Neural cell (in vitro differentiated cells): ENCODE results near the gene HIP1. TPM values are rescaled to one million over a fixed set of nuclear protein-coding genes. Genes with fewer than 3 reads are reported as not detected.

ENCODE experiments used
- H2AFZ ChIP-seq: fragments of 200-600, 300-800 bp; sonication (generic), shearing (Covaris generic); 2 replicates; pipeline ENCODE4 v1.6.0; 2014; ENCODE audit warnings: low read depth, mild to moderate bottlenecking, antibody characterized with exemption, low read length, moderate library complexity
- H3F3A ChIP-seq: fragments of 200-600 bp; shearing (Covaris generic); 2 replicates; pipeline ENCODE4 v1.6.1; 2016; ENCODE audit warnings: mild to moderate bottlenecking, moderate library complexity, mixed read lengths, antibody characterized with exemption, low read length; ENCODE audit not compliant: insufficient read depth, poor library complexity, severe bottlenecking
- H3K27ac ChIP-seq: fragments of 200-600, 300-800 bp; sonication (generic), shearing (Covaris generic); 2 replicates; pipeline ENCODE4 v1.5.1; 2014; ENCODE audit warnings: mild to moderate bottlenecking, low read length, moderate library complexity
- H3K27me3 ChIP-seq: fragments of 300-800, 200-600 bp; sonication (generic), shearing (Covaris generic); 2 replicates; pipeline ENCODE4 v1.6.0; 2014; ENCODE audit warnings: mild to moderate bottlenecking, low read depth, low read length, moderate library complexity; ENCODE audit not compliant: insufficient read depth
- H3K36me3 ChIP-seq: fragments of 300-800, 200-600 bp; sonication (generic), shearing (Covaris generic); 2 replicates; pipeline ENCODE4 v1.5.1; 2014; ENCODE audit warnings: mild to moderate bottlenecking, antibody characterized with exemption, low read length, moderate library complexity; ENCODE audit not compliant: insufficient read depth
- H3K4me2 ChIP-seq: fragments of 300-800, 200-600 bp; sonication (generic), shearing (Covaris generic); 2 replicates; pipeline ENCODE4 v1.6.0; 2014; ENCODE audit warnings: mild to moderate bottlenecking, low read length
- H3K4me3 ChIP-seq: fragments of 300-800, 200-600 bp; sonication (generic), shearing (Covaris generic); 2 replicates; pipeline ENCODE4 v1.5.1; 2014; ENCODE audit warnings: mild to moderate bottlenecking, low read length, moderate library complexity
- H3K79me2 ChIP-seq: fragments of 200-600 bp; shearing (Covaris generic); replicated peaks from 2 replicates; pipeline ENCODE4 v1.6.0; 2014; ENCODE audit warnings: mild to moderate bottlenecking, low read length, moderate library complexity; ENCODE audit not compliant: insufficient read depth
- H3K9ac ChIP-seq: fragments of 300-800, 200-600 bp; sonication (generic), shearing (Covaris generic); 2 replicates; pipeline ENCODE4 v1.6.1; 2016; ENCODE audit warnings: mild to moderate bottlenecking, low read length, mixed read lengths
- H3K9me2 ChIP-seq: fragments of 200-600 bp; shearing (Covaris generic); 2 replicates; pipeline ENCODE4 v1.6.1; 2016; ENCODE audit warnings: mild to moderate bottlenecking, low read length, mixed read lengths; ENCODE audit not compliant: insufficient read depth
- H3K9me3 ChIP-seq: fragments of 200-600, 300-800 bp; sonication (generic), shearing (Covaris generic); 2 replicates; pipeline ENCODE4 v1.6.1; 2016; ENCODE audit warnings: mild to moderate bottlenecking, mixed run types, low read length, moderate library complexity, mixed read lengths
- H4K20me1 ChIP-seq: fragments of 200-600 bp; shearing (Covaris generic); 2 replicates; pipeline ENCODE4 v1.6.1; 2016; ENCODE audit warnings: mild to moderate bottlenecking, mixed run types; ENCODE audit not compliant: insufficient read depth
- CTCF ChIP-seq: fragments of 450-650 bp; IDR thresholded peaks from 2 replicates; pipeline ENCODE4 v1.5.1; 2014; ENCODE audit warnings: antibody characterized with exemption, mild to moderate bottlenecking, moderate library complexity; ENCODE audit not compliant: poor library complexity, severe bottlenecking
- EP300 ChIP-seq: fragments of 450-650 bp; conservative IDR thresholded peaks from 2 replicates; pipeline ENCODE4 v1.6.1; 2014; ENCODE audit warnings: antibody characterized with exemption, mild to moderate bottlenecking, moderate library complexity; ENCODE audit not compliant: poor library complexity, severe bottlenecking
- EZH2 ChIP-seq: fragments of 200-600, 300-800 bp; shearing (Covaris generic), sonication (generic); IDR thresholded peaks from 2 replicates; pipeline ENCODE4 v1.6.1; 2014; ENCODE audit warnings: antibody characterized with exemption, low read length, borderline replicate concordance, mild to moderate bottlenecking; ENCODE audit not compliant: insufficient read depth, poor library complexity, severe bottlenecking
- MXI1 ChIP-seq: fragments of 450-650 bp; conservative IDR thresholded peaks from 2 replicates; pipeline ENCODE4 v1.6.1; 2014; ENCODE audit warnings: antibody characterized with exemption, mild to moderate bottlenecking; ENCODE audit not compliant: poor library complexity, severe bottlenecking
- POLR2AphosphoS5 ChIP-seq: IDR thresholded peaks from 2 replicates; pipeline ENCODE4 v1.6.1; 2012
- RAD21 ChIP-seq: fragments of 450-650 bp; conservative IDR thresholded peaks from 2 replicates; pipeline ENCODE4 v1.6.1; 2014; ENCODE audit warnings: antibody characterized with exemption, mild to moderate bottlenecking, moderate library complexity
- REST ChIP-seq: IDR thresholded peaks from 2 replicates; pipeline ENCODE4 v1.6.1; 2012; ENCODE audit warnings: borderline replicate concordance
- SMC3 ChIP-seq: fragments of 450-650 bp; conservative IDR thresholded peaks from 2 replicates; pipeline ENCODE4 v1.6.1; 2014; ENCODE audit warnings: antibody characterized with exemption, mild to moderate bottlenecking, moderate library complexity; ENCODE audit not compliant: poor library complexity
- TAF1 ChIP-seq: IDR thresholded peaks from 2 replicates; pipeline ENCODE4 v1.6.1; 2012; ENCODE audit warnings: low read depth
- polyA plus RNA-seq: library from polyadenylated mRNA; depleted of rRNA; stranded (reverse); fragments of >200 nt; gene quantifications from 2 replicates; pipeline ENCODE4 v1.2.3, GENCODE V29; 2014

The HIP1 gene
- polyA plus RNA-seq, 1 donor from 2014 or later = 12.9 TPM

DNA sequence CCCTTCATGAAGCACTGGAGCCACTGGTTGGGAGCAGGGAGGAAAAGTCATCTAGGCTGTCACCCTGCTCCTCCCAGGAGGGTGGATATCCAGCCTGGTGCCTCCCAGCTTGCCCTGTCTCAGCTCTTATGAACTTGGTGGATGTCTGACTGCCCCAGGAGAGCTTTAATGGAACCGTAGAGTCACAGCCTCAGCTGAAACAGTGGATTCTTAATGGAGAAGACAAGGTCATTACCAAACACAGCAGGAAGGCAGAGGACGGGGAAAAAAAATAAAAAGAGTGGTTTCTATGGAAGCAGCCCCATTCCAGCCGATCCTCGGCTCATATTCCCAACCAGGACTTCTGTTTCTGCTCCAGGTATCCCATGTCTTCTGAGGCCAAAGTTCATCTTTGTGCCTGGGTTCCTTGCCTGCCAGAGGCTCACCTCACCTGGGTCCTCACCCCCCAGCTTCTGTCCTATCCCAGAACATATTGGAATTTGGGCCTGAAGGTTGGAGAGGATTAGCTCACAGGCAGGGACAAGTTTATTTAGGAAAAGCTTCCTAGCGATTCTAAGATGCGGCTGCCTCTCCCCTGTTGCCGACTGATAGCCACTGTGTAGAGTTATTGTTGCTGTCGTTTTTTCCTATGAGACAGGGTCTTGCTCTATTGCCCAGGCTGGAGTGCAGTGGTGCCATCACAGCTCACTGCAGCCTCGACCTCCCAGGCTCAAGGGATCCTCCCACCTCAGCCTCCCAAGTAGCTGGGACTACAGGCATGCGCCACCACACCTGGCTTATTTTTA is 17.7 kb upstream of the HIP1 start:
- Histone ChIP-seq H3K27ac (no peak overlapping the region), H4K20me1 (no peaks in the 10 kb centered on the region), H3K4me3 (no peak overlapping the region), H3K4me2 (no peak overlapping the region), H3K36me3 (no peaks in the 10 kb centered on the region), H3F3A (no peaks in the 10 kb centered on the region), H3K27me3 (no peaks in the 10 kb centered on the region), H2AFZ (no peak overlapping the region), H3K79me2 (no peaks in the 10 kb centered on the region), H3K9me2 (no peaks in the 10 kb centered on the region), H3K9me3 (no peaks in the 10 kb centered on the region), H3K9ac (no peak overlapping the region)
- TF ChIP-seq TAF1 = no peak
- no peak for TF ChIP-seq EZH2
- no peak for TF ChIP-seq EP300
- no peak for TF ChIP-seq CTCF
- no peak for TF ChIP-seq SMC3
- no peak for TF ChIP-seq MXI1
- TF ChIP-seq REST = no peak
- no peak for TF ChIP-seq RAD21
- no peak for TF ChIP-seq POLR2AphosphoS5

DNA sequence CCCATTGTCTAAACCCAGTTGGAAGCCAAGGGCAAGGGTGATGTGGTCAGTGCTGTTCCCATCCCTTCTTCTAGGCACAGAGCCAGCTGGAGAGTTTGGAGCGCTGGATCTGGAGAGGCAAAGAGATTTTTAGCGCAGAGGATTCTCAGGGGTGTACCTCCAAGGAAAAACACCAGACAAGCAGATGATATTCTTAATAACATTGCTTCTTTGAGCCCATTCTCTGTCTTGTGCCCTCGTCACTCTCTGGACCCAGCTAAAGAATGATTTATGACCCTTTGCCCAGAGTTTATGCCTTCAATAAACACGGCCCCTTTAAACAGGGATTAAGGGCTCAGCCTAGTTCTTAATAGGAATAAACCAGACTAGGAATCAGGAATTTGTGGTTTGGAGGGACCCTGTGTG is 4.7 kb upstream of the HIP1 start:
- no peaks in the 10 kb centered on the region for H3K9me2 ChIP-seq
- H3F3A ChIP-seq = no peaks in the 10 kb centered on the region
- no peaks in the 10 kb centered on the region for H4K20me1 ChIP-seq
- no peaks in the 10 kb centered on the region for H3K9me3 ChIP-seq
- no peak overlapping the region for H3K4me3 ChIP-seq
- TF ChIP-seq CTCF = no peak
- no peak for TF ChIP-seq MXI1
- TF ChIP-seq REST = no peak
- no peak for TF ChIP-seq TAF1
- TF ChIP-seq EP300 = no peak
- no peak for TF ChIP-seq POLR2AphosphoS5
- TF ChIP-seq SMC3 = no peak
- no peak for TF ChIP-seq RAD21
- TF ChIP-seq EZH2 = no peak
- no peak overlapping the region for H3K9ac ChIP-seq
- H3K27ac ChIP-seq = no peak overlapping the region
- H3K4me2 ChIP-seq = no peak overlapping the region
- H3K36me3 ChIP-seq = no peaks in the 10 kb centered on the region
- no peaks in the 10 kb centered on the region for H3K27me3 ChIP-seq
- H3K79me2 ChIP-seq = no peaks in the 10 kb centered on the region
- H2AFZ ChIP-seq = no peak overlapping the region
